GM10248 (cell line): ENCODE measurements around the gene TOM1L2.
A peak's percentile ranks its signal among the peaks of the same experiment; 100 is the strongest.

Experiments used
- CTCF ChIA-PET: fragments of 300-600 bp; sonication (Branson Sonifier 250); formaldehyde crosslinking; extraction: SDS; loops from one replicate; lab custom pipeline; 2021; ENCODE audit warnings: antibody characterized with exemption; lab: Yijun Ruan, JAX
- POLR2A ChIA-PET: fragments of 350-650 bp; sonication (Branson Sonifier 250); formaldehyde crosslinking; extraction: SDS; loops from one replicate; lab custom pipeline; 2020; ENCODE audit warnings: antibody characterized with exemption; lab: Yijun Ruan, JAX
- DNase-seq: peaks from one replicate; pipeline ENCODE4 v3.0.0; 2012; ENCODE audit errors: extremely low spot score
- TF ChIP-seq, protein P1 (sequence below): IDR thresholded peaks from 2 replicates; pipeline ENCODE4 v1.5.1; 2012; ENCODE audit warnings: mild to moderate bottlenecking, low read depth; ENCODE audit errors: extremely low read depth, missing control alignments, control extremely low read depth

Gene TOM1L2

GRCh38 chr17:17972126-17972951 lies at the start of gene TOM1L2, which contains the start of gene DRC3:
TOM1L2 (minus strand) TSS chr17:17972400; CDS start chr17:17972313, 87 bp downstream.
DRC3 (plus strand) TSS chr17:17972862; CDS start chr17:17977599, 4,737 bp downstream.
- peak; percentile 99 for DNase-seq
- CTCF ChIA-PET, result interaction anchor here (0.7 to 2.6 kb wide), 8 partner anchors 13 to 289 kb away, joined by 3 to 14 read pairs (median 4); no protein-coding TSS in a partner anchor
- POLR2A ChIA-PET, result interaction anchor here (0.7 to 1.6 kb wide), 2 partner anchors 14 to 132 kb away, joined by 3 to 5 read pairs; no protein-coding TSS in a partner anchor
- TF ChIP-seq, protein P1, sequence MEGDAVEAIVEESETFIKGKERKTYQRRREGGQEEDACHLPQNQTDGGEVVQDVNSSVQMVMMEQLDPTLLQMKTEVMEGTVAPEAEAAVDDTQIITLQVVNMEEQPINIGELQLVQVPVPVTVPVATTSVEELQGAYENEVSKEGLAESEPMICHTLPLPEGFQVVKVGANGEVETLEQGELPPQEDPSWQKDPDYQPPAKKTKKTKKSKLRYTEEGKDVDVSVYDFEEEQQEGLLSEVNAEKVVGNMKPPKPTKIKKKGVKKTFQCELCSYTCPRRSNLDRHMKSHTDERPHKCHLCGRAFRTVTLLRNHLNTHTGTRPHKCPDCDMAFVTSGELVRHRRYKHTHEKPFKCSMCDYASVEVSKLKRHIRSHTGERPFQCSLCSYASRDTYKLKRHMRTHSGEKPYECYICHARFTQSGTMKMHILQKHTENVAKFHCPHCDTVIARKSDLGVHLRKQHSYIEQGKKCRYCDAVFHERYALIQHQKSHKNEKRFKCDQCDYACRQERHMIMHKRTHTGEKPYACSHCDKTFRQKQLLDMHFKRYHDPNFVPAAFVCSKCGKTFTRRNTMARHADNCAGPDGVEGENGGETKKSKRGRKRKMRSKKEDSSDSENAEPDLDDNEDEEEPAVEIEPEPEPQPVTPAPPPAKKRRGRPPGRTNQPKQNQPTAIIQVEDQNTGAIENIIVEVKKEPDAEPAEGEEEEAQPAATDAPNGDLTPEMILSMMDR, result no peak

GRCh38 chr17:18021372-18021771 lies 49.2 kb upstream of the TOM1L2 start:
- TF ChIP-seq, protein P1, result no peak
- CTCF ChIA-PET, result interaction anchor here (1.0 to 3.3 kb wide), 4 partner anchors 12 to 102 kb away, joined by 3 to 16 read pairs (median 5); no protein-coding TSS in a partner anchor
- POLR2A ChIA-PET, result interaction anchor here (0.6 kb wide), 1 partner anchor 267 kb away, joined by 4 read pairs; no protein-coding TSS in a partner anchor
- DNase-seq, result no peak

DNA sequence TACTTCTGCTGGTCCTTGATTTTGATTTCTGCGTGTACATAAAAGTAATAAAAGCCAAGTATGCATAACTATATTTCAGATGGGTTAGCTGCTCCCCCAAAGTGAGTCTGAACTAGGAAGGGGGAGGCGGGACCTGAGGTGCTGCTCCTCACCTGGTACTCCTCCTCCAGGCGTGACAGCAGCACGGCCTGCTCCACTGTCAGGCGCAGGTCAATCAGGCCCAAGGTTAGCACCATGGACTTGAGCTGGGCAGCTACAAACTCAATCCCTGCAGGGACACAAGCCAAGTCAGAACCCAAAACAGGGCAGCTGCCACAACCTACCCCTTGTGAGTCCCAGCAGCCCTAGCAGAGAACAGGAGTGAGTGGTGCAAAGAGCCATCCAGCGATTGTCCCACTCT lies 48.8 kb upstream of the TOM1L2 start:
- CTCF ChIA-PET, result interaction anchor here (1.1 to 3.3 kb wide), 3 partner anchors 13 to 36 kb away, joined by 3 to 16 read pairs (median 6); no protein-coding TSS in a partner anchor
- TF ChIP-seq, protein P1, result no peak
- DNase-seq, result no peak
- POLR2A ChIA-PET, result interaction anchor here (0.6 kb wide), 1 partner anchor 267 kb away, joined by 4 read pairs; no protein-coding TSS in a partner anchor

DNA sequence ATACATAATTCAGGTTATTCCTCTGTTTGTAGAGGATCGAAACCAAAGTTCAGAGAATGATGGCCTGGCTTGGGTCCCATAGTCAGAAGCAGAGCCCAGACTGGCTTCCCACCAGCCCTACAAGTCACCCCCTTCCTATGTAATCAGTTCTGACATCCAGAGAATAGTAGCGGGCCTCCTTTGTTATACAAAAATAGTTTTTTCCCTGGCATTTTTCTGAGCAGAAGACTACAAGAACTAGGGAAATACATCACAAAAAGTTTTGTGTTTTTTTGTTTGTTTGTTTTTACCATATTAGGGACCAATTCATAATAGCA lies 47.6 kb upstream of the TOM1L2 start:
- ChIA-PET CTCF (interaction anchor here (3.3 kb wide), 1 partner anchor 14 kb away, joined by 16 read pairs; no protein-coding TSS in a partner anchor), POLR2A (no interaction called here)
- no peak for DNase-seq
- TF ChIP-seq, protein P1, result no peak

DNA sequence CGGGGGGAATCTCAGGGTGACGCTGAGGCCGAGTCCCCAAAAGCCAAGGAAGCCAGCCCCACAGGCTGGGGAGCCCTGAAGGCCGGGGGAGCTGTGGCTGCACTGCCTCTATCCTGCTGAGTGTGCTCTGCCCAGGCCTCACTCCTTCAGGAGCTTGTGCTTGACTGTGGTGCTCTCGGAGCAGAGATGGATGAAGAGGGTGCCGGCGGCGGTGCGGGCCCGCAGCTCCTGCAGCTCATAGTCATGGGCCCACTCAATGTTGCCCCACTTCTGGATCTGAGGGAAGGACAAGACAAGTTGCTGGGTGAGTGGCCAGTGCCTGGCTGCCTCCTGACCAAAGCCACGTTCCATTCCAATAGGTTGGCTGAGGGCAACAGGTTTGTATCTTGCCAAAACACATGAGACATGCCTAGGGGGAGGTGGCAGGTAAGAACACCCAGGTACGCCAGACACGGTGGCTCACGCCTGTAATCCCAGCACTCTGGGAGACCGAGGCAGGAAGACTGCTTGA lies 46.3 kb upstream of the TOM1L2 start:
- no peak for DNase-seq
- POLR2A ChIA-PET, result no interaction called here
- TF ChIP-seq, protein P1, result no peak
- CTCF ChIA-PET, result interaction anchor here (1.0 kb wide), 1 partner anchor 15 kb away, joined by 3 read pairs; no protein-coding TSS in a partner anchor

GRCh38 chr17:18017958-18018357 lies 45.8 kb upstream of the TOM1L2 start:
- TF ChIP-seq, protein P1, result no peak
- ChIA-PET CTCF (interaction anchor here (1.0 kb wide), 1 partner anchor 15 kb away, joined by 3 read pairs; no protein-coding TSS in a partner anchor), POLR2A (no interaction called here)
- no peak for DNase-seq
